ENCODE data around the gene MRPL49. TPM values are rescaled to one million over a fixed set of nuclear protein-coding genes. Genes with fewer than 3 reads are reported as not detected.

MRPL49 gene
- total RNA-seq, 1 experiment from 2014 or later: 55.9 TPM

- TF ChIP-seq, protein P1, sequence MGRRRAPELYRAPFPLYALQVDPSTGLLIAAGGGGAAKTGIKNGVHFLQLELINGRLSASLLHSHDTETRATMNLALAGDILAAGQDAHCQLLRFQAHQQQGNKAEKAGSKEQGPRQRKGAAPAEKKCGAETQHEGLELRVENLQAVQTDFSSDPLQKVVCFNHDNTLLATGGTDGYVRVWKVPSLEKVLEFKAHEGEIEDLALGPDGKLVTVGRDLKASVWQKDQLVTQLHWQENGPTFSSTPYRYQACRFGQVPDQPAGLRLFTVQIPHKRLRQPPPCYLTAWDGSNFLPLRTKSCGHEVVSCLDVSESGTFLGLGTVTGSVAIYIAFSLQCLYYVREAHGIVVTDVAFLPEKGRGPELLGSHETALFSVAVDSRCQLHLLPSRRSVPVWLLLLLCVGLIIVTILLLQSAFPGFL (CRISPR knock-in tag; IDR thresholded peaks at IDR 0.05; ENCODE audit: borderline replicate concordance): peak; percentile 77; the same call in 1 of the 2 replicates
- peak; percentile 71; the same call in 1 of the 2 replicates for TF ChIP-seq ZNF232 (CRISPR knock-in tag; IDR thresholded peaks at IDR 0.05)
- no peak; the same call in none of the 2 replicates for TF ChIP-seq PRRX2 (CRISPR knock-in tag; IDR thresholded peaks at IDR 0.05)
- peak; percentile 44; the same call in 1 of the 2 replicates for TF ChIP-seq ZNF416 (CRISPR knock-in tag; IDR thresholded peaks at IDR 0.05)
- no peak for TF ChIP-seq NR2C2 (CRISPR knock-in tag; IDR thresholded peaks at IDR 0.05)
- no peak for TF ChIP-seq CTCF (IDR thresholded peaks at IDR 0.05)
- 0 out of 2 replicates have a peak, but pooled peaks have one; percentile 5 for TF ChIP-seq HMGA2 (CRISPR knock-in tag; IDR thresholded peaks at IDR 0.05)
- TF ChIP-seq RORB (CRISPR knock-in tag; IDR thresholded peaks at IDR 0.05): no peak
- no peak for TF ChIP-seq MXD4 (CRISPR knock-in tag; IDR thresholded peaks at IDR 0.05; ENCODE audit: borderline replicate concordance)
- peak; percentile 7; the same call in 1 of the 2 replicates for TF ChIP-seq ZNF532 (CRISPR knock-in tag; IDR thresholded peaks at IDR 0.05; ENCODE audit: borderline replicate concordance)
- no peak for TF ChIP-seq ESRRA (CRISPR knock-in tag; IDR thresholded peaks at IDR 0.05; ENCODE audit: borderline replicate concordance)
- TF ChIP-seq FOXK1 (CRISPR knock-in tag; IDR thresholded peaks at IDR 0.05): peak; percentile 35
- no peak for TF ChIP-seq ZNF317 (CRISPR knock-in tag; IDR thresholded peaks at IDR 0.05; ENCODE audit: borderline replicate concordance, low read depth)
- 0 out of 2 replicates have a peak, but pooled peaks have one; percentile 70 for TF ChIP-seq EMX1 (CRISPR knock-in tag; IDR thresholded peaks at IDR 0.05)
- TF ChIP-seq ZSCAN18 (CRISPR knock-in tag; IDR thresholded peaks at IDR 0.05): no peak
- TF ChIP-seq NFYB (CRISPR knock-in tag; conservative IDR thresholded peaks at IDR 0.05; ENCODE audit: low read depth): peak; percentile 83
- no peak for TF ChIP-seq ELF4 (CRISPR knock-in tag; IDR thresholded peaks at IDR 0.05; ENCODE audit: low read depth)
- 0 out of 2 replicates have a peak, but pooled peaks have one; percentile 27 for TF ChIP-seq TEAD1 (CRISPR knock-in tag; IDR thresholded peaks at IDR 0.05)
- TF ChIP-seq, protein P2, sequence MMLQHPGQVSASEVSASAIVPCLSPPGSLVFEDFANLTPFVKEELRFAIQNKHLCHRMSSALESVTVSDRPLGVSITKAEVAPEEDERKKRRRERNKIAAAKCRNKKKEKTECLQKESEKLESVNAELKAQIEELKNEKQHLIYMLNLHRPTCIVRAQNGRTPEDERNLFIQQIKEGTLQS (CRISPR knock-in tag; conservative IDR thresholded peaks at IDR 0.05): no peak
- TF ChIP-seq GABPB1 (CRISPR knock-in tag; IDR thresholded peaks at IDR 0.05): no peak
- no peak; the same call in 1 of the 2 replicates for TF ChIP-seq MYBL2 (CRISPR knock-in tag; IDR thresholded peaks at IDR 0.05)
- TF ChIP-seq CREB1 (CRISPR knock-in tag; IDR thresholded peaks at IDR 0.05): no peak
- no peak for TF ChIP-seq CBFB (CRISPR knock-in tag; IDR thresholded peaks at IDR 0.05; ENCODE audit: low read depth)
- TF ChIP-seq NR3C1 (CRISPR knock-in tag; conservative IDR thresholded peaks at IDR 0.05; ENCODE audit: low read depth): no peak
- no peak for TF ChIP-seq ZNF423 (CRISPR knock-in tag; IDR thresholded peaks at IDR 0.05)
- TF ChIP-seq ZNF281 (CRISPR knock-in tag; IDR thresholded peaks at IDR 0.05): peak; percentile 32; the same call in 1 of the 2 replicates
- TF ChIP-seq MLX (CRISPR knock-in tag; IDR thresholded peaks at IDR 0.05): no peak
Measured at GRCh38 chr11:65111744-65112545, 10.2 kb upstream of the MRPL49 start, which contains the start of gene TM7SF2 (continued).

All from WTC11 (cell line).